GM21390 (cell line): Measurements from ENCODE around the gene LGALS14.
"Not testable (repeated sequence)": the region's sequence is repeated elsewhere in the genome, so short reads cannot be mapped to it uniquely, and the experiment has no call there.

Experiments used
- ATAC-seq: cut with Tn5 transposase; IDR thresholded peaks from one replicate; pipeline ENCODE4 v1.9.1; 2021; ENCODE audit not compliant: unreplicated experiment

The LGALS14 gene

DNA sequence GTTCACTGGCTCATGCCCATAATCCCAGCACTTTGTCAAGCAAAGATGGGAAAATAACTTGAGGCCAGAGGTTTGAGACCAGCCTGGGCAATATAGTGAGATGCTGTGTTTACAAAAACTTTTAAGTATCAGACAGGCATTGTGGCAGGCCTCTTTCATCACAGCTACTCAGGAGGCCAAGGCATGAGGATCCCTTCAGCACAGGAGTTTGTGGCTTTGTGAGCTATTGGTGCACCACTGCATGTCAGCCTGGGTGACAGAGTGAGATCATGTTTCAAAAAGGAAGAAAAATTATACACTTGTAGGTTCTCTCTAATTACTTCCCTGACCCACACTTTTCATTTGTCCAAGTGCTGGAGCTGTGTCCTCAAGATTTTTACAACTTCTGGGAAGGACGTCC lies 11.5 kb upstream of the LGALS14 start:
- no peak for ATAC-seq

- no peak for ATAC-seq
Observed at GRCh38 chr19:39695759-39696158, 8.5 kb upstream of the LGALS14 start.

DNA sequence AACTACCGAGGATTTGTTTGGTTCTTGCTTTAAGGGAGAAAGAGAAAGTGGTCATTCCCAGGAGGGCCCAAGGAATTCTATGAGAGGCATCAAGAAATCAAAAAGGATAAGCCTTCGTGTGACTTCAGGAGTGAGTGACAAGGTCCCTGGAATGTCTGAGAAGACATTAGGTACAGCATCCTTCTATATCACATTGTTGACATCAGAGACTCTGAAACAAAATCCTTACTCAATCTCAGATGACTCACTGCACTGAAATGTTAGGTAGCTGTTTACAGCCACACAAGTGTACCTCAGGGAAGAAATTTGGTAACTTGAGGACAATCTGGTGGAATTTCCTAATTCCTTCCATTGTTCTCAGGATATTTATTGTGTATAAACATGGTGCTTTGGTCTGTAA lies 7.9 kb upstream of the LGALS14 start:
- no peak for ATAC-seq

DNA sequence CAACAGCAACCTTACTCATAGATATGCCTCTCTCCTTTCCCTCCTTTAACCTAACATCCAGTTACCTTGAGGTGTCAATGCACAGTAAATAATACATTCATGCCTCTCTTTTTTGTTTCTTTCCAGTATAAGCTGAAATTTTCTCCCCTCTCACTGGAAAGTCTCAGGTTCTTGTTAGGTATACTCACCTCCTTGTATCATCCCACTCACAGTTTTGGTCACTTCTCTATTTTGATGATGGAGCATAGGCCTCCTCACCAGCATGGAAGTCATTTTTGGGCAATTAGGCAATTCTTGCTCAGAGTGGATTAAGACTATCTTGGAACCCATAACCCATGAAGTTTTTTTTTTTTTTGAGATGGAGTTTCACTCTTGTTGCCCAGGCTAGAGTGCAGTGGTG lies 5.7 kb upstream of the LGALS14 start:
- no peak for ATAC-seq

- no peak for ATAC-seq
Observed at GRCh38 chr19:39701291-39701690, 3.0 kb upstream of the LGALS14 start.

DNA sequence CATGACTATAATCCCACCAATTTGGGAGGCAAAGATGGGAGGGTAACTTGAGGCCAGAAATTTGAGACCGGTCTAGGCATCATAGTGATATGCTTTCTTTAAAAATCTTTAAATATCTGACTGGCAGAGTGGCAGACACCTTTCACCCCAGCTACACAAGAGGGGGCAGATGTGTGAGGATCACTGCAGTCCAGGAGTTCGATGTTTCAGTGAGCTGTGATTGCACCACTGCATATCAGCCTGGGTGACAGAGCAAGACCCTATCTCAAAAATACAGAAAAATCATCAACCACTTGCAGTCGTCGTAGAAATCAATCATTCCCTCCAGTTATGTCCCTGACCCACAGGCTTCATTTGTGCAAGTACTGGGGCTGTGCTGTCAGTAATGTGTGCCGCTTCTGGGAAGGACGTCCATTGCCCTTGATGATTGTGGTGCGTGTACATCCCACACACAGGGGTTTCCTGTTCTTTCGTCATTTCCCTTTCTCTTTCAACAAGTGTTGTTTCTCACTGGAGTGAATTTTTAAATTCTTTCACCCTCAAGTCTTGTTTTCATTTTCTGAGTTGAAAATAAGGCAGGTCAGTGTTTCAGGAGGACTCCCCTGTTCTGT lies 1.4 kb downstream of the LGALS14 start:
- no peak for ATAC-seq

- ATAC-seq: no peak
Observed at GRCh38 chr19:39708594-39708993, 4.3 kb downstream of the LGALS14 start.

DNA sequence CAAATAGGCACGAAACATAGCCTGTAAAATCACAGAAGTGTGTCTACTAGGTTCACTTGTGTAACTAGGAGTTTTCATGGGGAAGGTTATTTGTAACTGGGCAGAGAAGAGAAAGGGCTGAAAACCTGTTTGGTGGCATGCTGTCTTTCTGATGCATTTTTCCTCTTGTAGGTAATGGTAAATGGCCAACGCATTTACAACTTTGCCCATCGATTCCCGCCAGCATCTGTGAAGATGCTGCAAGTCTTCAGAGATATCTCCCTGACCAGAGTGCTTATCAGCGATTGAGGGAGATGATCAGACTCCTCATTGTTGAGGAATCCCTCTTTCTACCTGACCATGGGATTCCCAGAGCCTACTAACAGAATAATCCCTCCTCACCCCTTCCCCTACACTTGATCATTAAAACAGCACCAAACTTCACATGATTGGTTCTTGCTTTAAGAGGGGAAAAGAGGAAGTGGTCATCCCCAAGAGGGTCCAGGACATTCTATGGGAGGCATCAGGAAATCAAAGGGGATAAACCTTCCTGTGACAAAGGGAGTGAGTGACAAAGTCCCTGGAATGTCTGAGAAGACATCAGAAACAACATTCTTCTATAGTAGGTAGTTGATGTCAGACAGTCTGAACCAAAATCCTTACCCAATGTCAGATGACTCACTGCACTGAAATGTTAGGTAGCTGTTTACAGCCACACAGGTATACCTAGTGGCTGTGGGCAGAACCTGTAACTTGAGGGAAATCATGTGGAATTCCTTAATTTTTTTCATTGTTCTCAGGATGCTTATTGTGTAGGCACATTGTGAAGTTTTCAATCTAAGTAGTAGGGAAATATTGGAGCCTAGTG lies 5.0 kb downstream of the LGALS14 start:
- ATAC-seq: no peak

DNA sequence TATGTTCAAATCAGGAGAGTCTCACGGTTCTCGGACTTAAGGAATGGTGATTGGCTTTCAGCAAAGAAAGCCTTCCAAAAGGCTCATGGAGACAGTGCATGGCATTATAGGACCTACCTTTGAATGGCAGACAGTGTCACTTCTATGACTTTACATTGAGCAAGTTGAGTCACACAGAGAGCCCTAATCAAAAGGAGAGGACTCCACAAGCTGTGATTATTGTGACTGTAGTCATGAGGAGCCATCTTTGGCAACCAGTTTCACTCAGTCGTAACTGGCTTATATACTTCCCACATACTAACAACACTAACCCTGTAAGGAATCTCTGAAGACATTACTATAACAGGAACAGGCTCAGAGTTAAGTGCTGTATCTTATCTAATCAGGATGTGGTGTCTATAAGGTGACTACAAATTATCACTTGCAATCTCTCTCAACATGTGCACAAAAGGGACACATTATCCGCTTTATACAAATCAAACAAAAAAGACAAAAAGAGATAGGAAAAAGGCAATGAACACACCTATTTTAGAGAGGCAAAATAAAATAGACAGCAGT lies 6.1 kb downstream of the LGALS14 start:
- no peak for ATAC-seq

GRCh38 chr19:39720144-39720543 lies 15.9 kb downstream of the LGALS14 start:
- not testable (repeated sequence) for ATAC-seq

- ATAC-seq: no peak
Observed at GRCh38 chr19:39725995-39726394, 21.7 kb downstream of the LGALS14 start.

DNA sequence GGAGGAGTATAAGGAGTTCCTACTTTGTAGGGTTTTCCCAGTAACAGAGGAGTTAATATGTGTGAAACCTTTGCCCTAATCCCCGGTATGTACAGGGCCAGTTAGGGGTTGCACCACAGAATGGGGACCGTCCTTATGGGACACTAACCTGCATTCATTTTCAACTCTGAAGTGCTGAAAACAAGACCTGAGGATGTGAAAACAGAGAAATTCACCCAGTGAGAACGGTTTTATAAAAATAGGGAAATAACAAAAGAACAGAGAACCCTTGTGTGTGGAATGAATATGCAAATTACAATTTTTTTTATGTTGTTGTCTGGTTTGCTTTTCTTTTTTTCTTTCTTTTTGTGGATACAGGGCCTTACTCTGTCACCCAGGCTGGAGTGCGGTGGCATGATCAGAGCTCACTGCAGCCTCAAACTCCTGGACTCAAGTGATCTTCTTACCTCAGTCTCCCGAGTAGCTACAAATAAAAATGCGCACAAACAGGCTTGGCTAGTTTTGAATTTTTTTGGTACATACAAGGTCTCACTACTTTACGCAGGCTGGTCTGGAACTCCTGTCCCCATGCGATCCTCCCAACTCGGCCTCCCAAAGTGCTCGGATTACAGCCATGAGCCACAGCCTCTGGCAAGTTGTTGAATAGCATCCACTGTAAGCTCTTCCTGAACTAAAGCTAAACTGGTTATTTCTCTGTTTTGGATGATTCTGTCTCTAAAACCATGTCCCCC lies 23.0 kb downstream of the LGALS14 start:
- ATAC-seq: no peak

GRCh38 chr19:39728040-39728439 lies 23.8 kb downstream of the LGALS14 start:
- no peak for ATAC-seq

DNA sequence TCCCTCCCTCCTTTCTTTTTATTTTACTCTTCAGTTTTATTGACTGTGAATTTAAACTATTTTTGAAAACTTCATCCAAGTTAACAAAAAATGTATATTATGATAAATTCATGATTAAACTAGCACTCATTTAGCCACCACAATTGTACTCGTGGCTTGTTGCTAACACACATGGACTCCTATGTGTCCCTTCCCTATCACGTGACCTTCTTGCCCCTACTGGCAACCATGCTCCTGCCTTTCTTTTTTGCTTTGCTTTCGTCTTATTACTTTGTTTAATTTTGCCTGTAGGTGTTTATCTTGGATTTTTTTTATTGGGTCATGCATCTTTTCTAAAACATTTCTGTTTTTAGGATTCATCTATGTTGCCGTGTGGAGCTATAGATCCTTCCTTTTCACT lies 25.3 kb downstream of the LGALS14 start:
- ATAC-seq: no peak

DNA sequence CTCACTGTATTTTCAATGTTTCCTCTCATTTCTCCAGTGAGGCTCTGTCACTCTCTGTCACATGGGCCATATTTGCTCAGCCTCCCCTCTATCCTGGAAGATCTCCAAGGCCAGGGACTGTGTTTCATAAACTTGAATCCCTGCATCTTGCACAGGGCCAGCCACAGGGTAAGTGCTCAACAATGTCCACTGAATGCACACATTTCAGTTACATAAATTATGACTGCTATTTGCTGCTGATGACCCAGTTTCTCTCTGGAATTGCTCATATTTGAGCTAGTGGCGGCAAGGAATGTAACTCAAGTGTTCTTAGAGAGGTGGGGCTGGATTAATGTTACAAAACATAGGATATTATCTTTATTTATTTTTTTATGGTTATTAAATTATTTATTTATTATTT lies 27.4 kb downstream of the LGALS14 start:
- ATAC-seq: no peak

DNA sequence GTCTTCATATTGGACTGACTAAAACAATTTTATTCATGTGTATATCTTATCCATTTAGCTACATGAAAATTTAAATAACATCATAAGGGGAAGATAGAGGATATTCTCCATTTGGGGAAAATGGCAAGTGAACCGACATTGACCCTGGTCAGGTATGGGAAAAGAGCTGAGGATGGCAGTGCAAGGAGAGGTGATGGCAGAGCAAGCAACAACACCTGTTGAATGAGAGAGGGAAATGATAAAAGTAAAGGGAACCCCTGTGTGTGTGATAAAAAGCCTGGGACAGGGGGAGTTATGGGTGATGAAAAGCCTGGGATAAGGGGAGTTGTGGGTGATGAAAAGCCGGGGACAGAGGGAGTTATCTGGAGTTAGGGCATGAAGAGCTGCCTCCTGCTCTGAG lies 29.6 kb downstream of the LGALS14 start:
- ATAC-seq: no peak

- no peak for ATAC-seq
Observed at GRCh38 chr19:39735688-39736087, 31.4 kb downstream of the LGALS14 start.

GRCh38 chr19:39736088-39736487 lies 31.8 kb downstream of the LGALS14 start:
- ATAC-seq: no peak

GRCh38 chr19:39737351-39737750 lies 33.1 kb downstream of the LGALS14 start:
- no peak for ATAC-seq

DNA sequence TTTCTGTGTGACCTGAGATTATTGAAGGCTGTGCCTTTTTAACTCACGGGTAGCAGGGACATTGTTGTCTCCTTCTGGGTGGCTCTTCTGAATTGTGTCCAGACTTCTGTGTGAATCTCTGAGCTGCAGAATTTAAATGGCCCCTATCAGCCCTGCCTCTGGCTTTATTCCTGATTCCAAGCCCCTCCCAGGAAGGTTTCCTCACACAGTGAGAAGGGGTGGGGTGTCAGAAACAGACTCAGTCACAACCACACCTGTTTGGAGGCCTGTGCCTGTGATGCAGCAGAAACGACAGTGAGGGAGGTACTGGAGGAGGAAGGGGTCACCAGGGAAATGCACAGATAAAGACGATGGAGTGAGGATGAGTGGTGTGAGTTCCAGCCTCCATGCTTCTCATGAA lies 33.6 kb downstream of the LGALS14 start, which contains the start of gene CLC:
Gene CLC, minus strand, starts transcription at position 139 of the 400 bp plus-strand sequence. Its CDS starts 77 bp downstream, at position 62.
- ATAC-seq: no peak

DNA sequence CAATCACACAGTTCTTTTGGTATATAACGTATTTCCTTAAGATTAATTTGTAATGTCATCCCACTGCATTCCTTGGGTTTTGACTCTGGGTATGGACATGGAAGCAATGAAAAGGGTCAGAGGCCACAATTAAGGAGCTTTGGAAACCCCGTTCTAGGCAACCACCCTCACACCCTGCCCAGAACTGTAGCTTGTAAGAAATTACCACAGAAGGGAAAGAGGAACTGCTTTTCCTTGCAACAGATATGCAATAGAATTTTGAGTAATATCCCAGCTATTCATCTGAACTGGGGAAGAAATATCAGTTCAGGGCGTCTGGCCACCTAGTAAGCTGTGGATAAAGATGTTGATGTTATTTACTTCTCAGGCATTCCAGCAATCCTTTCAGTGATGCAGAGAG lies 34.5 kb downstream of the LGALS14 start:
- ATAC-seq: no peak

GRCh38 chr19:39740395-39740794 lies 36.1 kb downstream of the LGALS14 start:
- ATAC-seq: no peak
